ENCODE results near the gene ASTN2.

Gene ASTN2

GRCh38 chr9:116774421-116775180 is 640.3 kb downstream of the ASTN2 start:
- no peak for DNase-seq (ENCODE audit: low spot score)
- in situ Hi-C loops (cut with MboI; ENCODE audit: low pct_unique_long_range_greater_than_20kb, low sequenced_read_pairs, unreplicated experiment), result no loop called here
- no peak for TF ChIP-seq CTCF (IDR thresholded peaks at IDR 0.05; ENCODE audit: extremely low read depth, insufficient read depth, missing control alignments)

GRCh38 chr9:116767219-116767618 is 647.6 kb downstream of the ASTN2 start:
- TF ChIP-seq CTCF (IDR thresholded peaks at IDR 0.05; ENCODE audit: extremely low read depth, insufficient read depth, missing control alignments), result no peak
- in situ Hi-C loops (cut with MboI; ENCODE audit: low pct_unique_long_range_greater_than_20kb, low sequenced_read_pairs, unreplicated experiment), result no loop called here
- DNase-seq (ENCODE audit: low spot score), result no peak

- TF ChIP-seq CTCF (IDR thresholded peaks at IDR 0.05; ENCODE audit: extremely low read depth, insufficient read depth, missing control alignments), result no peak
- in situ Hi-C loops (cut with MboI; ENCODE audit: low pct_unique_long_range_greater_than_20kb, low sequenced_read_pairs, unreplicated experiment), result no loop called here
- DNase-seq (ENCODE audit: low spot score), result no peak
Measured at GRCh38 chr9:116765011-116765410, 649.8 kb downstream of the ASTN2 start.

- TF ChIP-seq CTCF (IDR thresholded peaks at IDR 0.05; ENCODE audit: extremely low read depth, insufficient read depth, missing control alignments), result no peak
- in situ Hi-C loops (cut with MboI; ENCODE audit: low pct_unique_long_range_greater_than_20kb, low sequenced_read_pairs, unreplicated experiment), result no loop called here
- DNase-seq (ENCODE audit: low spot score), result no peak
Measured at GRCh38 chr9:116763770-116764169, 651.1 kb downstream of the ASTN2 start.

- in situ Hi-C loops (cut with MboI; ENCODE audit: low pct_unique_long_range_greater_than_20kb, low sequenced_read_pairs, unreplicated experiment), result no loop called here
- DNase-seq (ENCODE audit: low spot score), result no peak
Measured at GRCh38 chr9:116760636-116761035, 654.2 kb downstream of the ASTN2 start.

GRCh38 chr9:116757030-116757429 is 657.8 kb downstream of the ASTN2 start:
- no peak for TF ChIP-seq CTCF (IDR thresholded peaks at IDR 0.05; ENCODE audit: extremely low read depth, insufficient read depth, missing control alignments)
- in situ Hi-C loops (cut with MboI; ENCODE audit: low pct_unique_long_range_greater_than_20kb, low sequenced_read_pairs, unreplicated experiment), result no loop called here
- DNase-seq (ENCODE audit: low spot score), result no peak

More at GRCh38 chr9:116760636-116761035, 654.2 kb downstream of the ASTN2 start:
- no peak for TF ChIP-seq CTCF (IDR thresholded peaks at IDR 0.05; ENCODE audit: extremely low read depth, insufficient read depth, missing control alignments)

All from GM13977 (cell line).